K562 (cell line): ENCODE results near the gene FNDC11. TPM values are rescaled to one million over a fixed set of nuclear protein-coding genes. Genes with fewer than 3 reads are reported as not detected.

Experiments used
- CC2D1A ChIP-seq: fragments of 450-650 bp; IDR thresholded peaks from 2 replicates; pipeline ENCODE4 v1.6.1; 2017; ENCODE audit warnings: mild to moderate bottlenecking
- CXXC5 ChIP-seq: fragments of 250-450 bp; sonication (Bioruptor Pico); IDR thresholded peaks from 2 replicates; pipeline ENCODE4 v1.8.0; 2022; ENCODE audit warnings: inconsistent platforms, mild to moderate bottlenecking, moderate library complexity
- EHMT2 ChIP-seq: fragments of 450-650 bp; IDR thresholded peaks from 2 replicates; pipeline ENCODE4 v1.6.1; 2018; ENCODE audit warnings: antibody characterized with exemption
- ERF ChIP-seq: fragments of 450-650 bp; formaldehyde crosslinking; IDR thresholded peaks from 2 replicates; pipeline ENCODE4 v1.4.0; 2020; ENCODE audit warnings: mild to moderate bottlenecking, mixed read lengths
- L3MBTL2 ChIP-seq: fragments of 450-650 bp; IDR thresholded peaks from 2 replicates; pipeline ENCODE4 v1.6.1; 2016; ENCODE audit warnings: mild to moderate bottlenecking, moderate library complexity
- MAZ ChIP-seq, 2 experiments: fragments of 450-650 bp in 1 of 2; sonication (generic) in 1 of 2; formaldehyde crosslinking; IDR thresholded peaks in 1 of 2; conservative IDR thresholded peaks in 1 of 2; 2 replicates each; pipeline versions ENCODE4 v1.4.0 to v1.5.0; 2020; ENCODE audit warnings: mild to moderate bottlenecking in 1 of 2, missing genetic modification reagents in 1 of 2
- PCBP1 ChIP-seq: fragments of 200-400 bp; formaldehyde crosslinking; IDR thresholded peaks from 2 replicates; pipeline ENCODE4 v1.6.1; 2018; ENCODE audit warnings: mild to moderate bottlenecking, low read depth, low read length; ENCODE audit not compliant: poor library complexity, severe bottlenecking
- POLR2H ChIP-seq: IDR thresholded peaks from 2 replicates; pipeline ENCODE4 v1.6.1; 2016; ENCODE audit warnings: missing genetic modification characterization, low read depth, mild to moderate bottlenecking, control low read depth, missing compliant biosample characterization, moderate library complexity
- RBFOX2 ChIP-seq: fragments of 200-400 bp; formaldehyde crosslinking; IDR thresholded peaks from 2 replicates; pipeline ENCODE4 v1.6.1; 2017; ENCODE audit warnings: low read depth, mild to moderate bottlenecking, low read length, moderate library complexity
- SMAD2 ChIP-seq: fragments of 150-350 bp; IDR thresholded peaks from 2 replicates; pipeline ENCODE4 v1.6.1; 2014; ENCODE audit warnings: low read depth, mild to moderate bottlenecking, low read length
- ZKSCAN8 ChIP-seq: fragments of 200-800 bp; sonication (Bioruptor generic); IDR thresholded peaks from 2 replicates; pipeline ENCODE4 v1.6.1; 2016; ENCODE audit warnings: missing genetic modification characterization, missing compliant biosample characterization
- ZNF165 ChIP-seq: fragments of 250-450 bp; sonication (Bioruptor Pico); IDR thresholded peaks from 2 replicates; pipeline ENCODE4 v1.4.0; 2020; ENCODE audit warnings: borderline replicate concordance
- ZNF316 ChIP-seq: fragments of 450-650 bp; IDR thresholded peaks from 2 replicates; pipeline ENCODE4 v1.6.1; 2016
- polyA plus RNA-seq, 8 experiments: library from polyadenylated mRNA; depleted of rRNA in 4 of 8; stranded (reverse) in 5 of 8; unstranded in 3 of 8; fragments of >200 nt; fragmentation: Nextera tagmentation in 2 of 8; fragmentation: Illumina TruSeq in 1 of 8; extraction: Ambion mirVana in 2 of 8; extraction: Trizol in 1 of 8; gene quantifications; 2 replicates each; pipeline versions ENCODE4 v1.2.1 to v1.2.3, GENCODE V29; 2011 to 2014; ENCODE audit warnings: inconsistent platforms in 1 of 8, missing spikeins in 1 of 8
- total RNA-seq, 7 experiments: library from RNA; depleted of rRNA in 6 of 7; stranded (reverse); fragments of >200 nt in 6 of 7; fragmentation: Illumina TruSeq in 2 of 7; extraction: Trizol in 2 of 7; gene quantifications; 2 replicates each; pipeline versions ENCODE4 v1.2.1 to v1.2.3, GENCODE V29; 2011 to 2021; ENCODE audit warnings: low replicate concordance in 1 of 7
- TF ChIP-seq, protein P1 (sequence below): fragments of 450-650 bp; IDR thresholded peaks from 2 replicates; pipeline ENCODE4 v1.6.1; 2017; ENCODE audit warnings: antibody characterized with exemption, mild to moderate bottlenecking
- TF ChIP-seq, protein P2 (sequence below): fragments of 250-450 bp; sonication (Bioruptor Pico); IDR thresholded peaks from 2 replicates; pipeline ENCODE4 v1.8.0; 2022; ENCODE audit warnings: inconsistent platforms
- TF ChIP-seq, protein P3 (sequence below): fragments of 200-800 bp; sonication (Bioruptor generic); IDR thresholded peaks from 2 replicates; pipeline ENCODE4 v1.6.1; 2017; ENCODE audit warnings: missing genetic modification characterization, missing compliant biosample characterization
- TF ChIP-seq, protein P4 (sequence below): sonication (generic); formaldehyde crosslinking; IDR thresholded peaks from 2 replicates; pipeline ENCODE4 v1.8.0; 2022; ENCODE audit warnings: missing genetic modification reagents, mild to moderate bottlenecking, moderate library complexity, borderline replicate concordance

FNDC11 gene
- total and polyA plus RNA-seq, 9 of the 15 experiments (the other 6 are each of a cell fraction or from before 2014, with no cell fraction given), result 0.08 to 2.3 (median 0.64) TPM; not detected in 2

DNA sequence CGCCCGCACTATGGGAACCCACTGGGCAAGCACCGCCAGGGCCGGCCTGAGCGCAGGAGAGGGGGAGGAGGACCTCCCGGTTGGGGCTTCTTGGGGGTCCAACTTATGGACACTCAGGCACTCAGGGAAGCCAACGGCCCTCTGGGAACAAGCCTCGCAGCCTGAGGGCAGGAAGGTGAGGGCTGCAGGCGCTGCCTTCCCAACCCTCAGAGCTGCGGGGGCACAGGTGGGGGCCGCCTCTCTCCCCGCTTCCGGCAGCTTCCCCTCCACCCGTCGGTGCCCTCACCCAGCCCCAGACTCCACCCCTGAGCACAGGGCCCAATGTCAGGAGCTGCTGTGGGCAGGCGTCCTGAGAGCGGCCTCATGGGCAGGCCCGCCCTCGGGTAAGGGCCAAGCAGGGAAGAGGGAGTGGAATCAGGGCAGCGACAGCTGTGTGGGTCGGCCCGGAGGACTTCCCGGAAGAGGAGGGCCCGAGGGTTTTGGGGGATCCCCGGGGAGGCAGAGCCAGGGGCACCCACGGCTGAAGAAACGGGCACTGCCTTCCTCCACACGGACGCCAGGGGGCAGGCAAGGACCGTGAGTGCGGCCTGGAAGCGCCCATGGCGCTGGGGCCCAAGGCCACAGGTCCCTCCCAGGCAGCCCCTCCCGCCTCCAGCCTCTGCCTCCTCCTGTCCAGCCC, 16.3 kb upstream of the FNDC11 start (continued):
- TF ChIP-seq ZKSCAN8 (CRISPR knock-in tag) (no peak), L3MBTL2 (no peak), CC2D1A (peak; percentile 79), POLR2H (tag) (no peak), RBFOX2 (no peak; the same call in none of the 2 replicates), SMAD2 (no peak), EHMT2 (no peak), ERF (CRISPR knock-in tag) (no peak), MAZ (CRISPR knock-in tag; conservative IDR thresholded peaks at IDR 0.05 in 1 of 2, IDR thresholded peaks at IDR 0.05 in 1 of 2) (peak; percentile 97 to 99), PCBP1 (peak; percentile 62), ZNF316 (no peak), CXXC5 (CRISPR knock-in tag) (peak; percentile 24; the same call in 1 of the 2 replicates), ZNF165 (no peak)
- TF ChIP-seq, protein P1, sequence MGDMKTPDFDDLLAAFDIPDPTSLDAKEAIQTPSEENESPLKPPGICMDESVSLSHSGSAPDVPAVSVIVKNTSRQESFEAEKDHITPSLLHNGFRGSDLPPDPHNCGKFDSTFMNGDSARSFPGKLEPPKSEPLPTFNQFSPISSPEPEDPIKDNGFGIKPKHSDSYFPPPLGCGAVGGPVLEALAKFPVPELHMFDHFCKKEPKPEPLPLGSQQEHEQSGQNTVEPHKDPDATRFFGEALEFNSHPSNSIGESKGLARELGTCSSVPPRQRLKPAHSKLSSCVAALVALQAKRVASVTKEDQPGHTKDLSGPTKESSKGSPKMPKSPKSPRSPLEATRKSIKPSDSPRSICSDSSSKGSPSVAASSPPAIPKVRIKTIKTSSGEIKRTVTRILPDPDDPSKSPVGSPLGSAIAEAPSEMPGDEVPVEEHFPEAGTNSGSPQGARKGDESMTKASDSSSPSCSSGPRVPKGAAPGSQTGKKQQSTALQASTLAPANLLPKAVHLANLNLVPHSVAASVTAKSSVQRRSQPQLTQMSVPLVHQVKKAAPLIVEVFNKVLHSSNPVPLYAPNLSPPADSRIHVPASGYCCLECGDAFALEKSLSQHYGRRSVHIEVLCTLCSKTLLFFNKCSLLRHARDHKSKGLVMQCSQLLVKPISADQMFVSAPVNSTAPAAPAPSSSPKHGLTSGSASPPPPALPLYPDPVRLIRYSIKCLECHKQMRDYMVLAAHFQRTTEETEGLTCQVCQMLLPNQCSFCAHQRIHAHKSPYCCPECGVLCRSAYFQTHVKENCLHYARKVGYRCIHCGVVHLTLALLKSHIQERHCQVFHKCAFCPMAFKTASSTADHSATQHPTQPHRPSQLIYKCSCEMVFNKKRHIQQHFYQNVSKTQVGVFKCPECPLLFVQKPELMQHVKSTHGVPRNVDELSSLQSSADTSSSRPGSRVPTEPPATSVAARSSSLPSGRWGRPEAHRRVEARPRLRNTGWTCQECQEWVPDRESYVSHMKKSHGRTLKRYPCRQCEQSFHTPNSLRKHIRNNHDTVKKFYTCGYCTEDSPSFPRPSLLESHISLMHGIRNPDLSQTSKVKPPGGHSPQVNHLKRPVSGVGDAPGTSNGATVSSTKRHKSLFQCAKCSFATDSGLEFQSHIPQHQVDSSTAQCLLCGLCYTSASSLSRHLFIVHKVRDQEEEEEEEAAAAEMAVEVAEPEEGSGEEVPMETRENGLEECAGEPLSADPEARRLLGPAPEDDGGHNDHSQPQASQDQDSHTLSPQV, result no peak
- TF ChIP-seq, protein P2, sequence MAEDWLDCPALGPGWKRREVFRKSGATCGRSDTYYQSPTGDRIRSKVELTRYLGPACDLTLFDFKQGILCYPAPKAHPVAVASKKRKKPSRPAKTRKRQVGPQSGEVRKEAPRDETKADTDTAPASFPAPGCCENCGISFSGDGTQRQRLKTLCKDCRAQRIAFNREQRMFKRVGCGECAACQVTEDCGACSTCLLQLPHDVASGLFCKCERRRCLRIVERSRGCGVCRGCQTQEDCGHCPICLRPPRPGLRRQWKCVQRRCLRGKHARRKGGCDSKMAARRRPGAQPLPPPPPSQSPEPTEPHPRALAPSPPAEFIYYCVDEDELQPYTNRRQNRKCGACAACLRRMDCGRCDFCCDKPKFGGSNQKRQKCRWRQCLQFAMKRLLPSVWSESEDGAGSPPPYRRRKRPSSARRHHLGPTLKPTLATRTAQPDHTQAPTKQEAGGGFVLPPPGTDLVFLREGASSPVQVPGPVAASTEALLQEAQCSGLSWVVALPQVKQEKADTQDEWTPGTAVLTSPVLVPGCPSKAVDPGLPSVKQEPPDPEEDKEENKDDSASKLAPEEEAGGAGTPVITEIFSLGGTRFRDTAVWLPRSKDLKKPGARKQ (CRISPR knock-in tag), result no peak
- TF ChIP-seq, protein P3, sequence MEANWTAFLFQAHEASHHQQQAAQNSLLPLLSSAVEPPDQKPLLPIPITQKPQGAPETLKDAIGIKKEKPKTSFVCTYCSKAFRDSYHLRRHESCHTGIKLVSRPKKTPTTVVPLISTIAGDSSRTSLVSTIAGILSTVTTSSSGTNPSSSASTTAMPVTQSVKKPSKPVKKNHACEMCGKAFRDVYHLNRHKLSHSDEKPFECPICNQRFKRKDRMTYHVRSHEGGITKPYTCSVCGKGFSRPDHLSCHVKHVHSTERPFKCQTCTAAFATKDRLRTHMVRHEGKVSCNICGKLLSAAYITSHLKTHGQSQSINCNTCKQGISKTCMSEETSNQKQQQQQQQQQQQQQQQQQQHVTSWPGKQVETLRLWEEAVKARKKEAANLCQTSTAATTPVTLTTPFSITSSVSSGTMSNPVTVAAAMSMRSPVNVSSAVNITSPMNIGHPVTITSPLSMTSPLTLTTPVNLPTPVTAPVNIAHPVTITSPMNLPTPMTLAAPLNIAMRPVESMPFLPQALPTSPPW, result peak; percentile 94
- TF ChIP-seq, protein P4, sequence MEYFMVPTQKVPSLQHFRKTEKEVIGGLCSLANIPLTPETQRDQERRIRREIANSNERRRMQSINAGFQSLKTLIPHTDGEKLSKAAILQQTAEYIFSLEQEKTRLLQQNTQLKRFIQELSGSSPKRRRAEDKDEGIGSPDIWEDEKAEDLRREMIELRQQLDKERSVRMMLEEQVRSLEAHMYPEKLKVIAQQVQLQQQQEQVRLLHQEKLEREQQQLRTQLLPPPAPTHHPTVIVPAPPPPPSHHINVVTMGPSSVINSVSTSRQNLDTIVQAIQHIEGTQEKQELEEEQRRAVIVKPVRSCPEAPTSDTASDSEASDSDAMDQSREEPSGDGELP (CRISPR knock-in tag), result peak; percentile 80
